Jurkat, Clone E6-1 (cell line): ENCODE data around the gene PRKAG2.
"Not testable (repeated sequence)": the region's sequence is repeated elsewhere in the genome, so short reads cannot be mapped to it uniquely, and the experiment has no call there.

Experiments used
- DNase-seq: peaks from one replicate; pipeline ENCODE4 v3.0.0-alpha.2; 2011; ENCODE audit warnings: low read depth, low spot score
- H3K4me3 ChIP-seq: 2 replicates; pipeline ENCODE4 v1.5.1; 2011; ENCODE audit warnings: mild to moderate bottlenecking, low read length, control low read depth, moderate library complexity

The PRKAG2 gene

DNA sequence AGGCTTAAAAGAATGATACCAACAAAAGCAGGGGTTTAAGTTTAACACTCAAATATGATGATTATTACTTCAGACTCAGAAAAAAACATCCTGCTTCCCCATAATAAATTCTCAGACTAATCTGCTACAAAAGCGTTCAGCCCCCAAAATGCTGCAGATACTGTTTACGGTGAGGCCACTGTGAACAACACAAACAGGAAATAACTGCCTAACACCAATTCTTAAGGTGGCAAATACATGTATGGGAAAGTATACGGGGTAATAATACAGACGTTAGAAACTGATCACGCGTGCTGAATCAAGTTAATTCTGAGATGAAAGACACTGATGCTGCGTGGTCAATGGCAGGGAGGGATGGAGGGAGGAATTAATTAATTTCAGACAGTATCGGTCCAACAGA lies 295.2 kb downstream of the PRKAG2 start:
- H3K4me3 ChIP-seq = no peak overlapping the region
- no peak for DNase-seq

DNA sequence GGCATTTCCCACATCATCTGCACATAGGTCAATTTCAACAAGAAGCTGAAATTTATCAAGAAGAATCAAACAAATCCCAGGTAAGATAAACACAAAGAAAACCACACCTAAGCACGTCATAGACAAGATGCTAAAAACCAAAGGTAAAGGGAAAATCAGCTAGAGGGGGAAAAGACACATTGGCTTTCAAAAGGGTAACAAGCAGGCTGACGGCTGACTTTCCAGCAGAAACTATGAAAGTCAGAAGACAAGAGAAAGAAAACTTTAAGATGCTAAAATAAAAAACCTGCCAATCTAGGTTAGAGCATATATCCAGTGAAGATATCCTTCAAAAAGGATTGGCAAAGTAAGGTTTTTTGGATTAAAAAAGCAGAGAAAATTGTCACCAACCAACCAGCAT lies 297.3 kb downstream of the PRKAG2 start:
- DNase-seq = no peak
- H3K4me3 ChIP-seq = no peak overlapping the region

DNA sequence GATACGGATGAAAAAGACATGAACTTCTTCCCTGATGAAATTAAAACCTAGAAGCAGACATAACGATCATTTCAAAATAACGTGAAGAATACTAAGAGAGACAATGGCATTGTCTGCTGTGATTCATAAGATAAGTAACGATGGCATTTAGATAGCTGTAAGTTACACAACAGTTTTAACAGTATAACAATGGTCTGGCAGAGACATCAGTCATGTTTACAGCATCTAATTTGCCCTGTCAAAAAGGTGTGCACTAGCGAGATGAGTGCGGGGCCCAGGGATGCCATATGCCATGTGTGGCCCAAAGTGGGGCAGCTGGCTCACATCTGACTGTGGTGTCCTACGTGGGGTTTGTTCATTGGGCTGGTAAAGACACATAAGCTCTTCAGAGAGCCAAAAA lies 301.5 kb downstream of the PRKAG2 start:
- no peak overlapping the region for H3K4me3 ChIP-seq
- DNase-seq = no peak

DNA sequence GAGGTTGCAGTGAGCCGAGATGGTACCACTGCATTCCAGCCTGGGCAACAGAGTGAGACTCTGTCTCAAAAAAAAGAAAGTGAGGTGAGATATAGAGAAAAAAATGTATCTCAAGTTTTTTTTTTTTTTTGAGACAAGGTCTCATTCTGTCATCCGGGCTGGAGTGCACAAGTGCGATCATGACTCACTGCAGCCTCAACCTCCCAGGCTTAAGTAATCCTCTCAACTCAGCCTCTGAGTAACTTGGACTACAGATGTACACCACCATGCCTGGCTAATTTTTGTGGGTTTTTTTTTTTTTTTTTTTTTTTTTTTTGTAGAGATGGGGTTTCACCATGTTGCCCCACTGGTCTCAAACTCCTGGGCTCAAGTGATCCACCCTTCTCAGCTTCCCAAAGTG lies 303.9 kb downstream of the PRKAG2 start:
- DNase-seq, H3K4me3 ChIP-seq: not testable (repeated sequence)

DNA sequence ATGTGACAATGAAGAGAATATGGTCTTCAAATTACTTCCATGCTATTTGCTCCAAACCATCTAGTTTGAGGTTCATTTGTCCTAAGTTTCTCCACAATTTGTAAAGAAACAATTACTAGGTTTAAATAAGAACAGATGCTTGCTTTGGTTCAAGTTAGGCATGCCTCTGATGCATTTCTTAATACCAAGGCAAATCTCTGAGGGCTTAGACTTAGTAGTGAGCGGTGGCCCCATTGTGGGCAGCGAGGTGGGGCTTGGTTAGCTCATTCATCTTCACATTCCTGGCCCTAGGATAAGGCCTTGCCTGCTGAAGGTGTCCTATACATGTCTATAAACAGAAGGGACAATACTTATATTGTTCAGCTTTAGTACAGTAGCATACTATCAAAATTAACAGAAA lies 304.8 kb downstream of the PRKAG2 start:
- no peak overlapping the region for H3K4me3 ChIP-seq
- DNase-seq = no peak

DNA sequence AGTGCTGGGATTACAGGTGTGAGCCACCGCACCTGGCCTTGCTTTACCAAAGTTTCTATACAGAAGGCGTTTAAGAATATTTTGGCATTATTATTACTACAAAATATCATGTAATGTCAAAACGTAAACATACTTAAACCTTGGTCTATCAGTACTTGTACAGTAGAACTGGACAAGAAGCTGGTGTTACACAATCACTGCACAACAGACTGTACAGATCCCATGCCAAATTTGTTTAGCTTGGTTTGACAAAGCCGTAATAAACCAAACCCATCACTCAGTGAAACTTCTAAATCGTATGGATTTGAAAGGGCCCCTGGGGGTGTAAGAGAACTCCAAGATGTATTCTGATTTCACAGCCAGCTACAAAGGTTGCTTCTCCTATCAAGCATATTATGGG lies 305.4 kb downstream of the PRKAG2 start:
- DNase-seq = no peak
- no peak overlapping the region for H3K4me3 ChIP-seq

DNA sequence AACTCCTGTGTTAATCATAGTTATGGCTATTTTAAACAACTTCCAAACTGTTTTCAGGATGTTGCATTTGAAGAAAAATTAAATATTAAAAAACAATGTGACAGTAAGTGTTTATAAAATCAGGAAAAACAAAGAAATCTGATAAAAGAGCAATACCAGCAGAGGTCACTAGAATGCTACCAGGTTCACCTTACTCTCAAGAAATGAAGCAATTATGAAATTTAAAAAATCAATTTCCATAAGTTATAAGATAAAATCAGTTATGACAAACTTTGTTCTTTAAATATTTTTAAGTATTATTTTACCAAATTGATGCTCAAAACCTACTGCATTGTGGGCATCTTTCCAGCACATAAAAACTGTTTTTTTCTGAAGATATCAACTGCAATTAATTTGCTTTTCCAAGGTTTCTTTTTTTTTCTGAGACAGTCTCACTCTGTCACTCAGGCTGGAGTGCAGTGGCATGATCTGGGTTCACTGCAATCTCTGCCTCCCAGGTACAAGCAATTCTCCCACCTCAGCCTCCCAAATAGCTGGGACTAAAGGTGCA lies 306.5 kb downstream of the PRKAG2 start:
- DNase-seq = peak; percentile 10
- H3K4me3 ChIP-seq = no peak overlapping the region

DNA sequence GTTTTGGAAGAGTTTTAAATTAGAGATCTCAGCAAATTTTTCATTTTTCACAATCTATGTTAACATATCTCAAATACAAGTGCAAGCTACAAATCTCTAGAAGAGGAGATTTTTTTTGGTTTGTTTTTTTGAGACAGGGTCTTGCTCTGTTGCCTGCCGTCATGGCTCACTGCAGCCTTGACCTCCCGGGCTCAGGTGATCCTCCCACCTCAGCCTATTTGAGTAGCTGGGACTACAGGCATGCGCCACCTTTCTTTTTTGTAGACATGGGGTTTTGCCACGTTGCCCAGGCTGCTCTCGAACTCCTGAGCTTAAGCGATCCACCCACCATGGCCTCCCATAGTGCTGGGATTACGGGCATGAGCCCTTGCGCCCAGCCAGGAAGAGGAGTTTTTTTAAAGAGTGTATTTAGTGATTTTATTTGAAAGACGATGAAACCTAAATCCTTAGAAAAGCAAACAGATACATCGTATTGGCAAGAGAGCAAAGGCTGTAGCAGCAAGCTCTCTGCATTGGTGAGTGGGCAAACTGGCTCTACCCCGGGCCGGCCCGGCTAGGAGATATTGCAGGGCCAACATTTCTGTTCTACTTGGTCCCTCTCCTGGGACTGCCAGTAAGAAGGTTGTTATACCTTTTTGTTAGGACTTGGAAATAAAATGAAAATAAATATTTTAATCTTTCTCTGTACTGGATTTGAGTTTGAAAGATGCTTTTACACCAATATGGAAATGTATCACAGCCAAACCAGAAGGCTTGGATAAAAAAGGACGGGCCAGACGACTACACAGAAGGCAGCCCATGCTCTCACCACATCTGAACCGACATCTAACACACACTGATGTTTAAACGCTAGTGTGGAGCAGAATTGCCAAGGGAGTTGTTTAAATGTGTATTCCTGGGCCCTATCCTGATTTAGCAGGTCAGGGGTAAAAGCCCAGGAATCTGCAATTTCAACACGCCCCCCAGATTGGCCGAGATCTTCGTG lies 307.7 kb downstream of the PRKAG2 start:
- DNase-seq = no peak
- H3K4me3 ChIP-seq = no peak overlapping the region

DNA sequence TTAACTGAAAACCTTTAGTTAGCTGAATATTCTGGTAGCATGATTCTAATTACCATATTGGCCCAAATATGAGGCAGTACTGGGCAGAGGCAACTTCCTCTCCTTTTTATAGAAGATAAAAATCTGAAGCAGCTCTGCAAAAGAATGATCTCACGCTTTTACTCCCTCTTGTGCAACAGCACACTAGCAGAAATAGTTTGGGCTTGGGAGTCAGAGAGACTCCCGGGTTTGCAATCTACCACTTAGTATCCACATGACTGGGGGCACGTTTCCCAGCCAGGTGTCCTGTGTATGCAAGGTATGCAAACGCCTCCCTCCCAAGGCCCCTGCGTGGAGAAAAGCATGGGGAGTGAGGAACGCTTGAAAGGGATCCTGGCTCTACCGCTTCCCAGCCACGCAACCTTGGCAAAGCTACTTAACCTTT lies 310.0 kb downstream of the PRKAG2 start:
- no peak for DNase-seq
- H3K4me3 ChIP-seq = no peak overlapping the region

DNA sequence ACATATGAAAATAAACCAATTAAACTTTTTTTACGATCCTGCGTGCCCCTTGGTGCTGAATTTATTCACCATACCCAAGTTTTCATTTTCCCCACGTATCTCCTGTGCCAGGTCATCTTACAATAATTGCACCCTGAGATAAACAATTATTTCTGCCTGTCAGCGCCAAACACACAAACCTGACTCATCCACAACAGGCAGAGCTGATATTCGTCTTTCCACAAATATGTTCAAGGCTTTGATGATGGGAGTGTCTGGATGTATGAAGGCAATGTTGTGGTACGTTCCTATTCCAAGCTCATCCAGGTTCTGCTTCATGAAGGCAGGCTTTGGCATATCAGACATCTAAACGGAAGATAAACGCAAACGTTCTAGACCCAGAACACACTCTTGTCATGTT lies 311.4 kb downstream of the PRKAG2 start:
- H3K4me3 ChIP-seq = no peak overlapping the region
- no peak for DNase-seq

DNA sequence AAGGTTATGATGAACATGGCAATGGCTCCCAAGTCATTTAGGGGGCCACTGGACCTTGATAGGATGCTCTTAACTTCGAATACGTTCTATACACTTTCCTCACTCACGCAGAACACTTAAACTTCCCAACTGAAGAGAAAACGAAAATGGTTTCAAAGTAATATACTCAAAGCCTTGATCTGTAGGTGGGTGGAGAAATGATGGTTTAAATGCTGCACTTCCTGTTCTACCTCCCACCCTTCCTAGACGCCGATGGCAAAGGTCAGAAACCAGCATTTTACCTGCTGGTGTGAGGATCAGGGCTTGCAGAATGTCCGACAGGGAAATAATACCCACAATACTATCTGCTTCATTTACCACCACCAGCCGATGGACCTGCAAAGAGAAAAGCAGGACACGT lies 316.7 kb downstream of the PRKAG2 start:
- no peak for DNase-seq
- H3K4me3 ChIP-seq = no peak overlapping the region

DNA sequence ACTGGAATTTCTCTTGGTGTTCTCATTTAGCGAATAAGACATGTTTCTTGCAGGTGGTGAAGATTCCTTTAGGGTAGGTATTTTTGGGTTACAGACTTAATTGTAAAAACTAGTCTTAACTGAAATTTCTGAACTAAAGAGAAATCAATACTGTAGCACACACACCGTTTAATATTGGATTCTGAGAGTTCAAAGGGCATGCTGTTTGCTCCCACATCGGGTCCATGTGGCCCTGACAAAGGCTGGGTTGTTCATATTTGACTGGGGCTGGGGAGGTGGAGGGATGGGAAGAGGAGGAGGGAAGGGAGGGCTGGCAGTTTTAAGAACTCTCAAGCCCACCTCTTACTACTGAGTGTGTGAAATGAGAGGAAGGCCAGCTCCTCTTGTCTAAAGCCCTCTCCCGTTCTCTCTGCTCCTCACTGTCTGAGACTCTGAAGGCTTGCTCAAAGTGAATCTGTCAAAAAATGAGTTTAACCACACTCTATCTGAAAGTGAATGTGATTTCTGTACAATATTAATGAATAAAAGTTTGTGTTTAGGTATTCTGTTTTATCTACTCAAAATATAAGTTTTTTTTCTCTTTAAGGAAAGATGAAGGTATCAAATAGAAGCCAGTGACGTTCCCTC lies 317.2 kb downstream of the PRKAG2 start:
- no peak overlapping the region for H3K4me3 ChIP-seq
- DNase-seq = no peak

DNA sequence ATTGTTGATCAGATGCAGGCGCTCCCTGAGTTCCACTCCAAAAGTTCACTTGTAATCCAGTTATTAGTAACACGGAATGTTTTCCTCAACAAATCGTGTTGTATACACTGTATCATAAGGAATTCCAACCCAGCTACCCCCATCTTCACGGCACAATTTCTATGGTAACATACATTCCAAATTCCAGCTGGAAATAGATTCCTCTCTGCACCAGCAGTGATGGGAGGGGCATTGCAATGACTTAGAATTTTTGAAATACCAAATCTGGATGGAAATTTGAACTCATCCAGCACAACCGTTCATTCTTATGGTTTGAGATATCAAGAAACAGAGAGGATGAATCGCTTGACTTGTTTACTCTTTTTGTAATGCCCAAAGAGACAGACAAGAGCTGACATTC lies 318.3 kb downstream of the PRKAG2 start:
- no peak for DNase-seq
- H3K4me3 ChIP-seq = no peak overlapping the region

DNA sequence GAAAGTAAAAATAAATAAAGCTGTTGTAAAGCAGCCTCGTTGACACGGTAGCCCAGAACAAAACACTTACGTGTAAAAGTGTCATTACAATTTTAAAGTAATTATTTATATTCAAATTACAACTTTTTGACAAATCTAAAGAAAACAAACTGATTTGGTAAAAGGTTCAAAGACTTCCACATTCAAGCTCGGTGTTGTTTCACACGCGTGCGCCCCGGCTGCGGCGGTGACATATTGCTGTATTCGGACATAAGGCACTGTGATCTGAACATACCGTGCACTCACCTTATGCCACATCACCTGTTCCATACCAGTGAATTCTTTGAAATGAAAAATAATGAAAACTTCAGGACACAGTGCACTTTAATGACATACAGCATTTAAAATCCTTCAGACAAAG lies 320.3 kb downstream of the PRKAG2 start:
- H3K4me3 ChIP-seq = no peak overlapping the region
- no peak for DNase-seq

DNA sequence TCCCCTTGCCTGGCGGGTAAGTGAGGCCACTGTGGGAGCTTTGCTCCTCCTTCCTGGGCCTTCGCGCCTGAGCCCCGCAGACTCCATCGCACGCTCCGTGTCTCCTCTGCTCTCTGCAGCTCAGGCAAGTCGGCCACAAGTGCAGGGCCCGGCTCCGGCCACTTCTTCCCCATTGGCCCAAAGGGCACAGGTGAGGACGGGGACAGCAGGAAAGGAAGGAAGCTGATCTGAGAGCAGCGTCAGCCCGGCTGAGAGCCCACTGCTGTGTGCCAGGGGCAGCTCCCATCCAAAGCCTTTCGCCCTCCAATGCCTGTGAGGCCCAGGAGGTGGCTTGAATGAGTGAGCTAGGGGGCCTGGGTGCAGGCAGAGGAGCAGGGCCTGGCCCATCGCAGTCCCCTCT lies 323.6 kb downstream of the PRKAG2 start:
- no peak for DNase-seq
- H3K4me3 ChIP-seq = no peak overlapping the region

DNA sequence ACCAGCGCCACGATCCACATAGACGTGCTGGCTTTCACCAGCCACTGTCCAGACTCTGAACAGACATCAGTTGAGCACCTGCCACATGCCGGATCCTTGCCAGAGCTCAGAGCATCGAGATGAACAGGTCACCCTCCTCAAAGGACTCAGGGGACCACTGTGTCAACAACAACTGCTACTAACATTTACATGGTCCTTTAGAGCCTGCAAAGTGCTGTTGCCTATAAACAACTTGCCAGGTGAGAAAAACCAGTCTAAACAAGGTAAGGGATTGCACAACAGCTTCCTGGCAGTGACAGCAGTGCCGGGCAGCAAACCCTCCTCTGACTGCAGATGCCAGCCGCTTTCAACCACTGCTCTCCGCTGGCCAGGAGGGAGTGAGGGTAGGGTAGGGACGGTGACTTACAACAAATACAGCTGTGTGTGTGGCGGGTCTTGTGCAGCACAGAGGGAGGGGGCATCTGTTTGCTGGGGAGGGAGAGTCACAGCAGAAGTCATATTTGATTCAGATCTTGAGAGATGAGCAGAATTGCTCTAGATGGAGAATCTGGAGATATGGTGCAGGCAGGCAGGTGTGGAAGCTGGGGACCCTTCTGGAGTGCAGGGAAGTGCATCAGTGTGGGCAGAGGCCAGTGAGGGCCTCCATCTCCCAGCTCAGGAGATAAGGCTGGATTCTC lies 324.4 kb downstream of the PRKAG2 start:
- no peak for DNase-seq
- no peak overlapping the region for H3K4me3 ChIP-seq

DNA sequence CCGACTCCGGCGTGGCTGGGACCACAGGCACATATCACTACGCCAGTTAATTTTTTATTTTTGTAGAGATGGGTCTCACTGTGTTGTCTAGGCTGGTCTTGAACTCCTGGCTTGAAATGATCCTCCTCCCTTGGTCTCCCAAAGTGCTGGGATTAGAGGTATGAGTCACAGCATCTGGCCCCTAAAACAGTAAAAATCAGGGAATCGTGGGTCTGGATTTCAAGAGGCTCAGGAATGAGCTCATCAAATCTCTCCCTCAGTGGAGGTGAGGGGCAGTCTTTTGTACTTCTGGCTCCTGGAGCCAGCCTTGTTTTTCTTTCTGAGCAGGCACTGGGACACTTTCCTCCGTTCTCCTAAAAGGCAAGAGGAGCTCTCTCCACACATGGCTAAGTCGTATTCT lies 325.1 kb downstream of the PRKAG2 start:
- no peak overlapping the region for H3K4me3 ChIP-seq
- no peak for DNase-seq

DNA sequence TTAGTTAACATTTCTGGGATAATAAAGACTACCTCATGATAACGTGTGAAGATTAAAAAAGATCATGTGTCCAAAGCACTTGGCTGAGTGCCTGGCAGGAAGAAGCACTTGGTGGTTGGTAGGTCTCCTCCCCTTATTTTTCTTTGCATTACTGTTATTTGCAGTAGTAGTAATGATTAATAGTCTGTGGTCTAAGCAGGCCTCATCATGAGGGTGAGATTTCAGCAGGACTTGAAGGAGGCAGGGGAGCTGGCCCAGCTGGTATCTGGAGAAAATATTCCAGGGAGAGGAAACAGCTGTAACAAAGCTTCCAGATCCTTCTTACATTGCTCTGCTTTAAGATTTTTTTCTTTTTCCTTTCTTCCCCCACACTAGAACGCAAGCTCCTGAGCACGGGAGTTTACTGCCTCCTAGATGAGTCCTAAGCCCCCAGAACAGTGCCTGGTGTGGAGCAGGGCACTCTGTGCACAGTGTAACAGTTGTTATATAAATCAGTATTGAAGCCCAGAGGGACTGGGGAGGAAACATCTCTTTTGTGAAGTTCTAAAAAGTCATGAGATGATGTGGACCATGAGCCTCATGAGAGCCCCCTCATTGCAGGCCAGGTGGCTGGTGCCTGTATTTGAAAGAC lies 326.1 kb downstream of the PRKAG2 start:
- DNase-seq = peak; percentile 18
- H3K4me3 ChIP-seq = no peak overlapping the region

DNA sequence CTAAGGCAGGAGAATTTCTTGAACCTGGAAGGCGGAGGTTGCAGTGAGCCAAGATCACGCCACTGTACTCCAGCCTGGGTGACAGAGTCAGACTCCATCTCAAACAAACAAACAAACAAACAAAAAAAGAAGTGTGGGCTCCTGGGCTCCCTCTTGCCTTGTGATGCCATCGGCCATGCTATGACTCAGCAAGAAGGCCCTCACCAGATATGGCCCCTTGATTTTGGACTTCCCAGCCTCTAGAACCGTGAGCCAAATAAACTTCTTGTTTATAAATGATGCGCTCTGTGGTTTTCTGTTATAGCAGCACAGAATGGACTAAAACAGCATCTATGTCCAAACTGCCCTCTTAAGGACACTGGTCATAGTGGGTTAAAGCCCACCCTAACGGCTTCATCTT lies 327.3 kb downstream of the PRKAG2 start:
- DNase-seq = no peak

More for the DNA sequence above, 327.3 kb downstream of the PRKAG2 start:
- H3K4me3 ChIP-seq = no peak overlapping the region
